Heart left ventricle (tissue), 13 donors: ENCODE measurements around the gene GLB1L2.

Experiments
- POLR2A ChIP-seq, 2 donors: fragments of 450-650 bp; IDR thresholded peaks; one replicate each; pipeline ENCODE4 v1.6.1; 2017; ENCODE audit warnings: antibody characterized with exemption in 2 of 2, mild to moderate bottlenecking in 2 of 2, moderate library complexity in 2 of 2
- TF ChIP-seq, protein P1 (sequence below), 12 donors: fragments of 200-600 bp; sonication (generic) in 4 of 12; IDR thresholded peaks; one replicate each; pipeline versions ENCODE4 v1.5.0 to v1.8.0; 2018 to 2022; ENCODE audit warnings: antibody characterized with exemption in 12 of 12, mild to moderate bottlenecking in 5 of 12
- donor health status: ischemic (EF 13 %, LVEDD 7.1; RV severe dilation, severe dysfunction).
- donor health status: DM: no; HTN: yes; CAD: no.
- donor health status: DM: no; HTN: no; CAD: no.
- donor health status: ischemic (EF 25% LVEDD 6.9; RV normal size, moderate dysfunction).
- donor health status: ischemic (EF 25% LVEDD 5.7; RV mildly dilated, moderate dysfunction).
- donor health status: ischemic (EF 35%, LVEDD 5.7; RV mildly dilated, moderate dysfunction).
- donor health status: nonischemic (EF 11% LVEDD 7.7; RV severe dilation, severe dysfunction).
- donor health status: DM: yes; HTN: yes; CAD: no.
- donor health status: PGD.
- donor health status: ischemic (EF 29% LVEDD 5.4; RV normal size, mild dysfunction).
- donor health status: nonischemic (EF 23%, LVEDD 6.1; RV moderate dilation, normal function).

DNA sequence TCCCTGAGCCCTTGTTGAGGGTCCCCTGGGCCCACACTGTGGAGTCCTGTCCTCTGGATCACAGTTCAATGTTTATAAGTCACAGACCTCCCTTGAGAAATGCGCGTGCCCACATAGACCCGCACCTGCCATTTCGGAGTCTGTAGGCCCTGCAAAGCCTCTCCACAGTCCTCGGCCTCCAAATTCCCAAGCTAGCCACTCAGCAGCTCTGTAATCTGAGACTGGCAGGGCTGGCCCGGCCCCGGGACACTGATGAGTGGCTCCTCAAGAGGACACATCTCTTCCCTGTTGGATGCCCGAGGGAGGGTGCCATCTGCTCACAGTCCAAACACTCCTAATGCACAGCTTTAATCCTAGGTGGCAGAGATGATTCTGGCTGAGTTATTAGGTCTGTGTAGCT, 41.2 kb downstream of the GLB1L2 start:
- TF ChIP-seq, protein P1, sequence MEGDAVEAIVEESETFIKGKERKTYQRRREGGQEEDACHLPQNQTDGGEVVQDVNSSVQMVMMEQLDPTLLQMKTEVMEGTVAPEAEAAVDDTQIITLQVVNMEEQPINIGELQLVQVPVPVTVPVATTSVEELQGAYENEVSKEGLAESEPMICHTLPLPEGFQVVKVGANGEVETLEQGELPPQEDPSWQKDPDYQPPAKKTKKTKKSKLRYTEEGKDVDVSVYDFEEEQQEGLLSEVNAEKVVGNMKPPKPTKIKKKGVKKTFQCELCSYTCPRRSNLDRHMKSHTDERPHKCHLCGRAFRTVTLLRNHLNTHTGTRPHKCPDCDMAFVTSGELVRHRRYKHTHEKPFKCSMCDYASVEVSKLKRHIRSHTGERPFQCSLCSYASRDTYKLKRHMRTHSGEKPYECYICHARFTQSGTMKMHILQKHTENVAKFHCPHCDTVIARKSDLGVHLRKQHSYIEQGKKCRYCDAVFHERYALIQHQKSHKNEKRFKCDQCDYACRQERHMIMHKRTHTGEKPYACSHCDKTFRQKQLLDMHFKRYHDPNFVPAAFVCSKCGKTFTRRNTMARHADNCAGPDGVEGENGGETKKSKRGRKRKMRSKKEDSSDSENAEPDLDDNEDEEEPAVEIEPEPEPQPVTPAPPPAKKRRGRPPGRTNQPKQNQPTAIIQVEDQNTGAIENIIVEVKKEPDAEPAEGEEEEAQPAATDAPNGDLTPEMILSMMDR (IDR thresholded peaks at IDR 0.05) = no peak
- no peak for TF ChIP-seq POLR2A (IDR thresholded peaks at IDR 0.05)
